HepG2 (cell line): ENCODE measurements around the gene BRAP. TPM values are rescaled to one million over a fixed set of nuclear protein-coding genes. Genes with fewer than 3 reads are reported as not detected.

Experiments used
- ARHGAP35 ChIP-seq: sonication (generic); formaldehyde crosslinking; IDR thresholded peaks from 2 replicates; pipeline ENCODE4 v1.9.0; 2022; ENCODE audit warnings: mild to moderate bottlenecking, inconsistent platforms, moderate library complexity, missing genetic modification reagents, borderline replicate concordance
- CCAR2 ChIP-seq: fragments of 200-400 bp; formaldehyde crosslinking; optimal IDR thresholded peaks from 2 replicates; pipeline ENCODE3; 2018; ENCODE audit warnings: low read depth, mild to moderate bottlenecking, low read length, moderate library complexity
- E2F5 ChIP-seq: sonication (generic); formaldehyde crosslinking; conservative IDR thresholded peaks from 2 replicates; pipeline ENCODE4 v1.4.0; 2020; ENCODE audit warnings: missing genetic modification reagents
- ETV5 ChIP-seq: IDR thresholded peaks from 2 replicates; pipeline ENCODE4 v1.6.1; 2018; ENCODE audit warnings: missing biosample characterization, missing genetic modification reagents, inconsistent platforms, borderline replicate concordance
- FLYWCH1 ChIP-seq: sonication (generic); formaldehyde crosslinking; IDR thresholded peaks from 2 replicates; pipeline ENCODE4 v1.8.1; 2023; ENCODE audit warnings: mild to moderate bottlenecking, missing genetic modification reagents
- IKZF1 ChIP-seq: fragments of 450-650 bp; IDR thresholded peaks from 2 replicates; pipeline ENCODE4 v1.7.1; 2016
- KLF16 ChIP-seq, 2 experiments: sonication (generic) in 1 of 2; formaldehyde crosslinking in 1 of 2; IDR thresholded peaks; 2 replicates each; pipeline versions ENCODE4 v1.6.1 to v1.8.0; 2016 to 2023; ENCODE audit warnings: missing genetic modification reagents in 2 of 2, missing compliant biosample characterization in 1 of 2
- MED8 ChIP-seq: sonication (generic); formaldehyde crosslinking; IDR thresholded peaks from 2 replicates; pipeline ENCODE4 v1.8.1; 2023; ENCODE audit warnings: mild to moderate bottlenecking, missing genetic modification reagents; ENCODE audit not compliant: insufficient replicate concordance
- MXD3 ChIP-seq: IDR thresholded peaks from 2 replicates; pipeline ENCODE4 v1.6.1; 2016; ENCODE audit warnings: mild to moderate bottlenecking, missing biosample characterization, missing genetic modification reagents
- NR1H2 ChIP-seq: sonication (generic); formaldehyde crosslinking; IDR thresholded peaks from 2 replicates; pipeline ENCODE4 v1.8.1; 2022; ENCODE audit warnings: low read depth, missing genetic modification reagents, borderline replicate concordance
- POGK ChIP-seq: sonication (generic); formaldehyde crosslinking; conservative IDR thresholded peaks from 2 replicates; pipeline ENCODE4 v1.8.0; 2022; ENCODE audit warnings: mild to moderate bottlenecking, moderate library complexity, missing genetic modification reagents
- RBAK ChIP-seq: sonication (generic); formaldehyde crosslinking; IDR thresholded peaks from 2 replicates; pipeline ENCODE4 v1.5.1; 2020; ENCODE audit warnings: mild to moderate bottlenecking, missing genetic modification reagents
- RORA ChIP-seq: sonication (generic); formaldehyde crosslinking; IDR thresholded peaks from 2 replicates; pipeline ENCODE4 v1.5.0; 2020; ENCODE audit warnings: mild to moderate bottlenecking, missing genetic modification reagents, moderate library complexity
- SIX4 ChIP-seq: sonication (generic); formaldehyde crosslinking; IDR thresholded peaks from 2 replicates; pipeline ENCODE4 v1.4.0; 2020; ENCODE audit warnings: missing genetic modification reagents
- ZBTB44 ChIP-seq: sonication (generic); formaldehyde crosslinking; IDR thresholded peaks from 2 replicates; pipeline ENCODE4 v1.4.0; 2020; ENCODE audit warnings: missing genetic modification reagents
- ZNF12 ChIP-seq: sonication (generic); formaldehyde crosslinking; IDR thresholded peaks from 2 replicates; pipeline ENCODE4 v1.5.0; 2020; ENCODE audit warnings: missing genetic modification reagents
- ZNF20 ChIP-seq: sonication (generic); formaldehyde crosslinking; IDR thresholded peaks from 2 replicates; pipeline ENCODE4 v1.4.0; 2020; ENCODE audit warnings: mild to moderate bottlenecking, moderate library complexity, missing genetic modification reagents
- ZNF317 ChIP-seq: sonication (generic); formaldehyde crosslinking; IDR thresholded peaks from 2 replicates; pipeline ENCODE4 v1.5.0; 2020; ENCODE audit warnings: mild to moderate bottlenecking, missing genetic modification reagents
- ZNF530 ChIP-seq: sonication (generic); formaldehyde crosslinking; IDR thresholded peaks from 2 replicates; pipeline ENCODE4 v1.5.0; 2020; ENCODE audit warnings: low read depth, mild to moderate bottlenecking, missing genetic modification reagents
- ZNF562 ChIP-seq: sonication (generic); formaldehyde crosslinking; IDR thresholded peaks from 2 replicates; pipeline ENCODE4 v1.8.0; 2022; ENCODE audit warnings: missing genetic modification reagents, borderline replicate concordance
- ZUFSP ChIP-seq: sonication (generic); formaldehyde crosslinking; IDR thresholded peaks from 2 replicates; pipeline ENCODE4 v1.9.0; 2021; ENCODE audit warnings: missing genetic modification reagents, mild to moderate bottlenecking, borderline replicate concordance
- polyA plus RNA-seq, 8 experiments: library from polyadenylated mRNA; depleted of rRNA in 3 of 8; stranded (reverse) in 7 of 8; unstranded in 1 of 8; fragments of >200 nt; fragmentation: Illumina TruSeq in 4 of 8; extraction: Trizol in 4 of 8; gene quantifications; 2 replicates each; pipeline versions ENCODE4 v1.2.1 to v1.2.3, GENCODE V29; 2011 to 2016; ENCODE audit warnings: low read depth in 4 of 8, missing spikeins in 1 of 8, mixed read lengths in 1 of 8; ENCODE audit not compliant: insufficient read depth in 1 of 8
- total RNA-seq, 5 experiments: library from RNA; depleted of rRNA; stranded (reverse); fragments of >200 nt; fragmentation: Illumina TruSeq; extraction: Trizol; gene quantifications; 2 replicates each; pipeline ENCODE4 v1.2.3, GENCODE V29; 2016; ENCODE audit warnings: low read depth in 1 of 5

BRAP gene
- total and polyA plus RNA-seq, 2 of the 13 experiments (the other 11 are each of a cell fraction or from before 2014, with no cell fraction given), result 8.1 to 15.4 TPM

GRCh38 chr12:111685811-111686573 lies at the start of gene BRAP, which contains the start of gene ACAD10 (continued):
- TF ChIP-seq CCAR2 (no peak), ZNF317 (CRISPR knock-in tag) (no peak), ZNF20 (CRISPR knock-in tag) (no peak), MED8 (no peak), ETV5 (CRISPR knock-in tag) (peak; percentile 90), ZBTB44 (no peak), ZNF530 (CRISPR knock-in tag) (no peak), NR1H2 (CRISPR knock-in tag) (no peak), E2F5 (CRISPR knock-in tag) (no peak), ARHGAP35 (CRISPR knock-in tag) (no peak), ZNF12 (CRISPR knock-in tag) (no peak; the same call in 1 of the 2 replicates), KLF16 (CRISPR knock-in tag; IDR thresholded peaks at IDR 0.05) (peak in 1 of 2 experiments; percentile 76; a peak in 2 of 4 replicates), IKZF1 (no peak), RORA (CRISPR knock-in tag) (no peak), POGK (CRISPR knock-in tag) (0 out of 2 replicates have a peak, but pooled peaks have one; percentile 57), MXD3 (CRISPR knock-in tag) (peak; percentile 47; the same call in 1 of the 2 replicates), ZNF562 (CRISPR knock-in tag) (no peak), SIX4 (CRISPR knock-in tag) (no peak), ZUFSP (CRISPR knock-in tag) (no peak), FLYWCH1 (no peak), RBAK (CRISPR knock-in tag) (no peak)
